Esophagus squamous epithelium (tissue), 5 donors: Measurements from ENCODE around the gene CMPK1. TPM values are rescaled to one million over a fixed set of nuclear protein-coding genes. Genes with fewer than 3 reads are reported as not detected.
"Not testable (repeated sequence)": the region's sequence is repeated elsewhere in the genome, so short reads cannot be mapped to it uniquely, and the experiment has no call there.

Source experiments
- DNase-seq: peaks from one replicate; lab custom pipeline; 2025; lab: John Stamatoyannopoulos, UW
- H3K27ac ChIP-seq, 4 donors: fragments of 200-600 bp; sonication (generic); one replicate each; pipeline ENCODE4 v1.5.1; 2016 to 2019; ENCODE audit warnings: mild to moderate bottlenecking in 1 of 4
- H3K27me3 ChIP-seq, 4 donors: fragments of 200-600 bp; sonication (generic); 1 replicate in 3 of 4; 2 replicates in 1 of 4; pipeline versions ENCODE4 v1.5.1 to v1.6.0; 2017 to 2021; ENCODE audit warnings: antibody characterized with exemption in 1 of 4
- H3K36me3 ChIP-seq, 3 donors: fragments of 200-600 bp; sonication (generic); one replicate each; pipeline ENCODE4 v1.5.1; 2016 to 2019
- H3K4me1 ChIP-seq, 3 donors: fragments of 200-600 bp; sonication (generic); one replicate each; pipeline ENCODE4 v1.5.1; 2017 to 2019
- H3K4me3 ChIP-seq, 4 donors: fragments of 200-600 bp; sonication (generic); 1 replicate in 3 of 4; 2 replicates in 1 of 4; pipeline ENCODE4 v1.5.1; 2016 to 2019; ENCODE audit warnings: mild to moderate bottlenecking in 2 of 4, moderate library complexity in 1 of 4
- H3K9me3 ChIP-seq, 3 donors: fragments of 200-600 bp; sonication (generic); one replicate each; pipeline ENCODE4 v1.5.1; 2016 to 2019
- CTCF ChIP-seq, 6 experiments: fragments of 450-650 bp in 4 of 6; fragments of 200-600 bp in 2 of 6; sonication (generic) in 2 of 6; IDR thresholded peaks; one replicate each; pipeline ENCODE4 v1.5.1; 2016 to 2019; ENCODE audit warnings: antibody characterized with exemption in 6 of 6, mild to moderate bottlenecking in 4 of 6, moderate library complexity in 4 of 6
- POLR2A ChIP-seq, 4 donors: fragments of 450-650 bp; IDR thresholded peaks; one replicate each; pipeline ENCODE4 v1.6.1; 2017; ENCODE audit warnings: antibody characterized with exemption in 4 of 4, mild to moderate bottlenecking in 4 of 4, moderate library complexity in 3 of 4
- WGBS, 2 donors: methylation state at CpG; one replicate each; pipeline ENCODE4 v1.1.5; 2018; 5-methylcytosine and 5-hydroxymethylcytosine counted together
- intact Hi-C: fragments of 100-400 bp; cut with DNase I; formaldehyde crosslinking; loops from one replicate; pipeline ENCODE4 v1.15.0; 2022
- total RNA-seq, 4 donors: library from RNA; depleted of rRNA; stranded (reverse); fragments of >200 nt; gene quantifications; one replicate each; pipeline ENCODE4 v1.1.0, GENCODE V29; 2016
- donor health status: DM: yes; HTN: yes; CAD: no.

The CMPK1 gene
- total RNA-seq, 4 donors from 2014 or later: 124 to 177 (median 133) TPM

GRCh38 chr1:47337350-47337749 lies 3.8 kb downstream of the CMPK1 start:
- DNase-seq: no peak
- Histone ChIP-seq H3K27ac (no peak overlapping the region), H3K36me3 (peaks cover 0 to 10% (median 0%) of the 10 kb centered on the region in 3 donors), H3K27me3 (no peaks in the 10 kb centered on the region), H3K4me3 (no peak overlapping the region), H3K9me3 (no peaks in the 10 kb centered on the region), H3K4me1 (peaks cover 6 to 58% (median 28%) of the 10 kb centered on the region in 3 donors)
- 72 to 97% methylated on average over 4 to 6 of the region's 6 CpGs for WGBS, 2 donors
- TF ChIP-seq POLR2A (IDR thresholded peaks at IDR 0.05) (no peak), CTCF (IDR thresholded peaks at IDR 0.05) (no peak)
- intact Hi-C loops: no loop called here

DNA sequence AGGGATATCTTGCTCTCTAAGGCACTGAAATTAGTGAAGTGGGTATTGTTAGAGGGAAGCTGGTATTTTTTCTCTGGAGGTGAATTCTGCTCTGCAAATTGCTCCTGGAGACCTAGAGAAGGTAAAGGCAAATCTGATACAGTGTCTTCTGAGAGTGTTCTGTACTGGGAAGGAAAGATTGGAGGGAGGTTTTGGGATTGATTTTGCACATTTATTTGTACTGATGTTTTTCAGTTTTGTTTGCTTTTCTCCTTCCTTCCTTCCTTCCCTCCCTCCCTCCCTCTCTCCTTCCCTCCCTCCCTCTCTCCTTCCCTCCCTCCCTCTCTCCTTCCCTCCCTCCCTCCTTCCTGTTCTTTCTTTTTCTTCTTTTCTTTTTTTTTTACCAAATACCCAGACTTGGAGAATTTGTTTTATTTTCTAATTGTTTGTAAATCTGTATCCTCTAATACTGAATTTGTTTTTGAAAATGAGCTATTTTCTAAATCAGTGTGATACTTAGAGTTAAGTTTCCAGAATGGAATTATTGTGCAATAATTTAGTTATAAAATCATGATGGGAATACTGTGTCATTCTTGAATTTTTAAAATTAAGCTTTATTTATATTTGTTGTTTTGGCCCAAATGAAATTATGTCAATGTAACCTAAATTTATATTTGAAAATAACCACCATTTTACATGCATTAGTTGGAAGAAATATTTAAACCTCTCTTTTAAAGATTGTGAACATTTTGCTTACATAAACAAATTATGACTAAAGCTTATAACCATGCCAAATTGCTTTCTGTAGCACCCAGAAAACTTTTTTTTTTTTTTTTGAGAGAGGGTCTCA lies 4.9 kb downstream of the CMPK1 start:
- peaks cover 0 to 48% (median 20%) of the 10 kb centered on the region in 3 donors for H3K4me1 ChIP-seq
- no peaks in the 10 kb centered on the region for H3K27me3 ChIP-seq
- H3K9me3 ChIP-seq: no peaks in the 10 kb centered on the region
- no peak overlapping the region for H3K4me3 ChIP-seq
- no peak for DNase-seq
- intact Hi-C loops: no loop called here
- H3K27ac ChIP-seq: peak overlapping the region in 3 of 4 donors; percentile 11 to 44 (median 21)
- H3K36me3 ChIP-seq: peaks cover 0 to 18% (median 0%) of the 10 kb centered on the region in 3 donors
- TF ChIP-seq CTCF (IDR thresholded peaks at IDR 0.05) (no peak), POLR2A (IDR thresholded peaks at IDR 0.05) (no peak)

DNA sequence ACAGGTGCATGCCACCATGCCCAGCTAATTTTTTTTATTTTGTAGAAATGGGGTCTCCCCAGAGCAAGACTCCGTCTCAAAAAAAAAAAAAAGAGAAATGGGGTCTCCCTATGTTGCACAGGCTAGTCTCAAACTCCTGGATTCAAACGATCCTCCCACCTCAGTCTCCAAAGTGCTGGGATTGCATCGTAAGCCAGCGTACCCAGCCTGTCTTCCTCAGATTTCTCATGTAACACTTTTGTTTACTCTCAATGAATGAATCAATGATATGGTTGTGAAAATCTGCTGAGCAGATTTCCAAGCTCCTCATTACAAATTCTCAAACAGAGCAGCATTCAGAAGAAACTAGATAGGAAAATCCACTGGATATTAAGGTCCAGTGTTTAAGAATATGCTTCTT lies 6.6 kb downstream of the CMPK1 start:
- Histone ChIP-seq H3K4me3 (no peak overlapping the region), H3K36me3 (peaks cover 0 to 29% (median 0%) of the 10 kb centered on the region in 3 donors), H3K4me1 (peaks cover 0 to 40% (median 16%) of the 10 kb centered on the region in 3 donors), H3K27ac (no peak overlapping the region), H3K27me3 (no peaks in the 10 kb centered on the region), H3K9me3 (no peaks in the 10 kb centered on the region)
- TF ChIP-seq CTCF (IDR thresholded peaks at IDR 0.05) (no peak), POLR2A (IDR thresholded peaks at IDR 0.05) (no peak)
- intact Hi-C loops: no loop called here
- 92 to 98% methylated on average over 4 of the region's 4 CpGs for WGBS, 2 donors
- DNase-seq: no peak

GRCh38 chr1:47346979-47347378 lies 13.4 kb downstream of the CMPK1 start:
- H3K27me3 ChIP-seq, H3K27ac ChIP-seq, H3K9me3 ChIP-seq, DNase-seq, intact Hi-C loops, H3K4me1 ChIP-seq, H3K4me3 ChIP-seq: not testable (repeated sequence)
- H3K36me3 ChIP-seq: peaks cover 0 to 47% (median 0%) of the 10 kb centered on the region in 3 donors
- 90 to 95% methylated on average over 5 of the region's 5 CpGs for WGBS, 2 donors

- Histone ChIP-seq H3K27me3 (no peaks in the 10 kb centered on the region), H3K27ac (no peak overlapping the region), H3K36me3 (peaks cover 0 to 44% (median 0%) of the 10 kb centered on the region in 3 donors), H3K9me3 (no peaks in the 10 kb centered on the region), H3K4me1 (no peaks in the 10 kb centered on the region), H3K4me3 (no peak overlapping the region)
- 93 to 94% methylated on average over 9 of the region's 9 CpGs for WGBS, 2 donors
- intact Hi-C loops: no loop called here
- TF ChIP-seq CTCF (IDR thresholded peaks at IDR 0.05): no peak
- TF ChIP-seq POLR2A (IDR thresholded peaks at IDR 0.05): no peak
- DNase-seq: no peak
Observed at GRCh38 chr1:47347735-47348134, 14.1 kb downstream of the CMPK1 start.
